Measurements from ENCODE around the gene ART4. TPM values are rescaled to one million over a fixed set of nuclear protein-coding genes. Genes with fewer than 3 reads are reported as not detected.

Gene ART4
- total RNA-seq, 1 donor from 2014 or later: 5.0 TPM

- Histone ChIP-seq H3K27ac (replicated peaks) (no peak overlapping the region), H3K27me3 (ENCODE audit: low read depth) (no peaks in the 10 kb centered on the region), H3K36me3 (peaks cover 52% of the 10 kb centered on the region), H3K4me3 (no peak overlapping the region), H3K9me3 (replicated peaks) (no peaks in the 10 kb centered on the region), H3K4me1 (peaks cover 2% of the 10 kb centered on the region)
- TF ChIP-seq CTCF (IDR thresholded peaks at IDR 0.05; ENCODE audit: borderline replicate concordance): no peak
- DNase-seq: no peak
- intact Hi-C loops (cut with micrococcal nuclease): no loop called here
These were observed 58.9 kb downstream of the ART4 start for GRCh38 chr12:14784471-14784870.

GRCh38 chr12:14782756-14783155 is 60.6 kb downstream of the ART4 start:
- no peaks in the 10 kb centered on the region for H3K27me3 ChIP-seq (ENCODE audit: low read depth)
- no peak for TF ChIP-seq CTCF (IDR thresholded peaks at IDR 0.05; ENCODE audit: borderline replicate concordance)
- H3K36me3 ChIP-seq: peaks cover 35% of the 10 kb centered on the region
- DNase-seq: no peak
- intact Hi-C loops (cut with micrococcal nuclease): no loop called here
- no peak overlapping the region for H3K27ac ChIP-seq (replicated peaks)
- H3K4me3 ChIP-seq: no peak overlapping the region
- H3K4me1 ChIP-seq: peaks cover 2% of the 10 kb centered on the region
- no peaks in the 10 kb centered on the region for H3K9me3 ChIP-seq (replicated peaks)

GRCh38 chr12:14781563-14781962 is 61.8 kb downstream of the ART4 start:
- intact Hi-C loops (cut with micrococcal nuclease): no loop called here
- Histone ChIP-seq H3K4me3 (no peak overlapping the region), H3K27me3 (ENCODE audit: low read depth) (no peaks in the 10 kb centered on the region), H3K4me1 (peaks cover 2% of the 10 kb centered on the region), H3K36me3 (peaks cover 23% of the 10 kb centered on the region), H3K9me3 (replicated peaks) (no peaks in the 10 kb centered on the region), H3K27ac (replicated peaks) (no peak overlapping the region)
- DNase-seq: no peak
- no peak for TF ChIP-seq CTCF (IDR thresholded peaks at IDR 0.05; ENCODE audit: borderline replicate concordance)

GRCh38 chr12:14780859-14781258 is 62.5 kb downstream of the ART4 start:
- Histone ChIP-seq H3K27ac (replicated peaks) (no peak overlapping the region), H3K4me1 (peaks cover 8% of the 10 kb centered on the region), H3K27me3 (ENCODE audit: low read depth) (no peaks in the 10 kb centered on the region), H3K9me3 (replicated peaks) (no peaks in the 10 kb centered on the region), H3K4me3 (no peak overlapping the region), H3K36me3 (peaks cover 16% of the 10 kb centered on the region)
- intact Hi-C loops (cut with micrococcal nuclease): no loop called here
- DNase-seq: no peak
- TF ChIP-seq CTCF (IDR thresholded peaks at IDR 0.05; ENCODE audit: borderline replicate concordance): no peak

GRCh38 chr12:14779834-14780233 is 63.5 kb downstream of the ART4 start:
- Histone ChIP-seq H3K4me1 (peaks cover 18% of the 10 kb centered on the region), H3K27me3 (ENCODE audit: low read depth) (no peaks in the 10 kb centered on the region), H3K4me3 (no peak overlapping the region), H3K36me3 (peaks cover 7% of the 10 kb centered on the region), H3K27ac (replicated peaks) (no peak overlapping the region), H3K9me3 (replicated peaks) (no peaks in the 10 kb centered on the region)
- no peak for TF ChIP-seq CTCF (IDR thresholded peaks at IDR 0.05; ENCODE audit: borderline replicate concordance)
- DNase-seq: no peak
- intact Hi-C loops (cut with micrococcal nuclease): no loop called here

GRCh38 chr12:14777271-14777670 is 66.1 kb downstream of the ART4 start:
- H3K27ac ChIP-seq (replicated peaks): peak overlapping the region; percentile 36
- no peak overlapping the region for H3K4me3 ChIP-seq
- H3K9me3 ChIP-seq (replicated peaks): no peaks in the 10 kb centered on the region
- no peak for DNase-seq
- H3K36me3 ChIP-seq: no peaks in the 10 kb centered on the region
- no peak for TF ChIP-seq CTCF (IDR thresholded peaks at IDR 0.05; ENCODE audit: borderline replicate concordance)
- intact Hi-C loops (cut with micrococcal nuclease): no loop called here
- no peaks in the 10 kb centered on the region for H3K27me3 ChIP-seq (ENCODE audit: low read depth)
- peaks cover 29% of the 10 kb centered on the region for H3K4me1 ChIP-seq

Data from left ventricle myocardium inferior (tissue), 1 donor.